KOPT-K1 (cell line): ENCODE data around the gene RASSF10.
"Not testable (repeated sequence)": the region's sequence is repeated elsewhere in the genome, so short reads cannot be mapped to it uniquely, and the experiment has no call there.

Experiments used
- H3K27ac ChIP-seq: fragments of 200-600 bp; sonication (generic); 2 replicates; pipeline ENCODE4 v1.5.1; 2016; ENCODE audit warnings: antibody characterized with exemption, mild to moderate bottlenecking, low read depth, low read length; ENCODE audit not compliant: poor library complexity, severe bottlenecking
- H3K36me3 ChIP-seq: fragments of 200-600 bp; sonication (generic); 2 replicates; pipeline ENCODE4 v1.5.1; 2017; ENCODE audit warnings: antibody characterized with exemption, mild to moderate bottlenecking, low read length, moderate library complexity; ENCODE audit not compliant: insufficient read depth
- H3K9me3 ChIP-seq: fragments of 200-600 bp; sonication (generic); 2 replicates; pipeline ENCODE4 v1.5.1; 2017; ENCODE audit warnings: antibody characterized with exemption, low read length, mild to moderate bottlenecking; ENCODE audit not compliant: insufficient read depth, poor library complexity, severe bottlenecking

The RASSF10 gene

GRCh38 chr11:13029872-13030271 lies 20.8 kb downstream of the RASSF10 start:
- Histone ChIP-seq H3K36me3 (no peaks in the 10 kb centered on the region), H3K9me3 (no peaks in the 10 kb centered on the region), H3K27ac (no peak overlapping the region)

DNA sequence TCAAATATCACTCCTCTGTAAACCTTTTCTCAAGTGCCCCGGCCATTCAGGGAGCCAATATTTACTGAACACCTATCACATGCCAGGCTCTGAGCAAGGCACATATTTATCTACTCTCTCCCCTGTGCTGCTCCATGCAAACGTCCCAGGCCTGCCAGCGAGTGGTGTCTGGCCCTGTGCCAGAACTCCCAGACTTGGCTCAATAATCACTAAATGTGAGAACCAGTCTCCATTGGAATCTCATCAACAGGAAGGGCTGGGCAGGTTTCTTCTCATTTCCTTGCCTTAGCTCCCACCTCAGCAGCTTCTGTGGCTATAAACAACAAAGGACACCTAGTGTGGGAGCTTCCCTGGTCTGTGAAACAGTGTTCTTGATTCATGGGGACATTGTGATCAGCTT lies 21.7 kb downstream of the RASSF10 start:
- no peaks in the 10 kb centered on the region for H3K9me3 ChIP-seq
- H3K36me3 ChIP-seq = no peaks in the 10 kb centered on the region
- H3K27ac ChIP-seq = no peak overlapping the region

DNA sequence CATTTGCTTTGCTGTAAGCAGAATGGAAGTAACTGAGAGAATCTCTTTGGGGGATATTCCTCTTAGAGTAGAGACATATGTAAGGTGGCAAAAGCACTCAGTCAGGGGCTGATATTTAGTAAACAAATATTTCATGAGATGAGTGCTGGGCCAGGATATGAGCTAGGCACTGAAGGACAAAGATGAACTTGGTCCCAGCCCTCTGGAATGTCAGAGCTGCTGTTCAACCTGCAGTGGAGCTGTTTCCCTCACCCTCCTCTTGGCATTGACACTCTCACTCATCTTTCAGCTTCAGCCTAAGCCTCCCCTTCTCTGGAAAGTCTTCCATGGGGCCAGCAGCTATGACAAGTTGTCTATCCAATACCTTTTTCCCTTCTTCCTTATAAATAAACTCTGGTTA lies 22.2 kb downstream of the RASSF10 start:
- no peaks in the 10 kb centered on the region for H3K36me3 ChIP-seq
- no peak overlapping the region for H3K27ac ChIP-seq
- H3K9me3 ChIP-seq = no peaks in the 10 kb centered on the region

- H3K36me3 ChIP-seq = no peaks in the 10 kb centered on the region
- no peaks in the 10 kb centered on the region for H3K9me3 ChIP-seq
- no peak overlapping the region for H3K27ac ChIP-seq
Observed at GRCh38 chr11:13033760-13034533, 24.8 kb downstream of the RASSF10 start.

DNA sequence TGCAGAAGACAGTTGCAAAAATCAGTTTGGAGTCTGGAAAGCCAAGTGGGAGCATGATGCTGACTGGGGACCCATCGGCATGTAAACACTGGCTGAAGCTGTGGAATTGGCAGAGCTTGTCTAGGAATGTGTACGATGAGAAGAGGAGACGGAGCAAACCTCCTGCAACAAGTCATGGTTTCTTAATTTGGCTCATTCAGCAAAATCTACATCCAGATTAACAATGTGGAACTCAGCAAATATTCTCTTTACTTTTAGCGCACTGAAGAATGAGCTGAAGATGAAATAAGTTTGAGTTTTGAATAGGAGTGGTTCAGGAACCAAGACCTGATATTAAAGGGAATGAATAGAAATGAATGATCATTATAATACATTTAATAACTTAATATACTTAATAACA lies 26.6 kb downstream of the RASSF10 start:
- no peaks in the 10 kb centered on the region for H3K36me3 ChIP-seq

GRCh38 chr11:13036235-13036634 lies 27.1 kb downstream of the RASSF10 start:
- Histone ChIP-seq H3K9me3 (no peaks in the 10 kb centered on the region), H3K27ac (no peak overlapping the region), H3K36me3 (no peaks in the 10 kb centered on the region)

More for the DNA sequence above, 26.6 kb downstream of the RASSF10 start:
- no peaks in the 10 kb centered on the region for H3K9me3 ChIP-seq
- H3K27ac ChIP-seq = no peak overlapping the region

GRCh38 chr11:13038366-13038765 lies 29.2 kb downstream of the RASSF10 start:
- Histone ChIP-seq H3K9me3 (no peaks in the 10 kb centered on the region), H3K27ac (no peak overlapping the region), H3K36me3 (no peaks in the 10 kb centered on the region)

GRCh38 chr11:13039126-13039525 lies 30.0 kb downstream of the RASSF10 start:
- Histone ChIP-seq H3K36me3 (no peaks in the 10 kb centered on the region), H3K9me3 (no peaks in the 10 kb centered on the region), H3K27ac (no peak overlapping the region)

DNA sequence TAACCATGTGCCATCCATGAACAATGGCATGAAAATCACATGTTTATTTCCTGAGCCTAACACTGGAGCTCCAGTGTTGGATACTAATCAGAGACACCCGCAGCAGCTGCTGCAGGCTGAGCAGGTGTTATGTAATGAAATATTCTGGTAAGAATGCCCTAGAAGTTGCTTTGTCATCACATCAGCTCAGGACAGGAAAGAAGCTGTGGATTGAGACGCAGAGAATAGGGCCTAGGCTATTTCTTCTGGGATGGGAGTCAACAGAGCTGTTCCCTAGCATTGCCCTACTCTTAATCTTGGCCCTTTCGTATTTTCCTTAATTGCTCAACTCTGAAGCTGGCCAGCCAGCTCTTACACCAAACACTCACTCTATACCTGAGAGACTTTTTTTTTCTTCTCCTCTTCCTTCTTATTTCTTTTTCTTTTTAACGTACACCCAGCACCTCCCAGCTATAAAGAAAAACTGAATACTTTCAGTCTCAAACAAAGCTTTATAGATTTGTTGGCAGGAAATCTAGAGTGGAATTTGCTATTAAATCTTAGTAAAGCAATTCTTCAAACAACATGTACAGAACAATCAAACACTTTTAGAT lies 31.9 kb downstream of the RASSF10 start:
- no peaks in the 10 kb centered on the region for H3K9me3 ChIP-seq
- H3K36me3 ChIP-seq = no peaks in the 10 kb centered on the region
- H3K27ac ChIP-seq = no peak overlapping the region

DNA sequence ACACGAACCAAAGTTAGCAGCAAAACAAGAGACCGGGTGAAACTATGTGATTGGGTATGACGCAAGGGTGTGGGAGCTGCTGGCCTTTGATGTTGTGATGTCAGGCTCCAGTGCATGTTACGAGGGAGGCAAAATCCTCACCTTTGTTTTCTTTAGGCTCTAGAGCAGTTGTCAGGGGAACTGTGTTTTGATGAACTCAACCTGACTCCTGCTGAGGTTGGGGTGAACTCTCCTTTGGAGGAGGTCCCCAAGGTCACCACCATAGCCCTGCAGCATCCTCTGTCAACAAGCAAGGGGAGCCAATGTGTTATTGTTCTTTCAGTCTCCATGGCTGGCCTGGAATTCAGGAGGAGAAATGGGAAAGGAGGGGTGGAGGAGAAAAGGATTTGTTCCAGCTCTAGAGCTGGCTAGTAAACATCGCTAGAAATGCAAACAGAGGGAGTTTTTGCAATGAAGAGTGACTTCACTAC lies 33.8 kb downstream of the RASSF10 start:
- Histone ChIP-seq H3K9me3 (no peaks in the 10 kb centered on the region), H3K36me3 (no peaks in the 10 kb centered on the region), H3K27ac (no peak overlapping the region)

DNA sequence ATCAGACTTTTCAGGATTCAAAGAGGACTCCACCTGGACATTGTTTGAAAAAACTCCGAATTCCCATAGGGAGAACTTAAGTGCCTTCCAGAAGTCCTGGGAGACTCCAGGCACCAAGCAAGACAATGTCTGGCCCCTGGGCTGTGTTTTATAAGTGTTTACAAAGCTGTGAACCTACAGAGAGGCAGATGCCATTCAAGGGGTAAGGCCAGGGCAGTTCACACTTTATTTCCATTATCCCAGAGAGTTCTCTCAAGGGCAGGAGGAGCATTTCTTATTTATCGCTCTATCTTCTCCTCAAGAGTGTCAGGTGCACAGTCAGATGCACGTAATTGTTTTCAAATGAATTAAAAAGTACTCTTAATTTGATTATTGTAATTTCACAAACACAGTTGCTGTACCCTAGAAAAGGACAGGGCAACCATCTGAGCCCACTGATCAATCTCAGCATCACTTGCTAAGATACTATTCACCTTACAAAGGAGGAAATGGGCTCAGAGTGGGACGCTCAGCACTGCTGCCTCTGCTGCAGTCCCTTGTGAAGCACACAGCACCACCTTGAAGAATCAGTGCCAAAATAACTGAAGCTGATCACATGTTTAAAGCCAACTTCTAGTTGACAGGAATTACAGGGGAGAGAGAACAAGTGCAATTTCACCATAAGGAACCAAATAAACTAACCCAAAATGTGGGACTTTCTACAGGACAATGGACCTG lies 35.0 kb downstream of the RASSF10 start:
- no peaks in the 10 kb centered on the region for H3K9me3 ChIP-seq
- no peak overlapping the region for H3K27ac ChIP-seq
- H3K36me3 ChIP-seq = no peaks in the 10 kb centered on the region

DNA sequence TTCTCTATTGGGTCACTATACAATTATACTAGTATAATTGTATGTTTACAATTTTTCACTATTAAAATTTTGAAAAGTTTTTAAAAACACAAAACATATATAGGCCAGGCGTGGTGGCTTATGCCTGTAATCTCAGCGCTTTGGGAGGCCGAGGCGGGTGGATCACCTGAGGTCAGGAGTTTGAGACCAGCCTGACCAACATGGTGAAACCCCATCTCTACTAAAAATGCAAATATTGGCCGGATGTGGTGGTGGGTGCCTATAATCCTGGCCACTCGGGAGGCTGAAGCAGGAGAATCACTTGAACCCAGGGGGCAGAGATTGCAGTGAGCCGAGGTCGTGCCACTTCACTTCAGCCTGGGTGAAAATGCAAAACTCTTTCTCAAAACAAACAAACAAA lies 36.0 kb downstream of the RASSF10 start:
- H3K9me3 ChIP-seq, H3K36me3 ChIP-seq, H3K27ac ChIP-seq: not testable (repeated sequence)

- Histone ChIP-seq H3K36me3 (no peaks in the 10 kb centered on the region), H3K27ac (no peak overlapping the region), H3K9me3 (no peaks in the 10 kb centered on the region)
Observed at GRCh38 chr11:13045734-13046133, 36.6 kb downstream of the RASSF10 start.

GRCh38 chr11:13046637-13047570 lies 37.8 kb downstream of the RASSF10 start:
- no peaks in the 10 kb centered on the region for H3K36me3 ChIP-seq
- no peaks in the 10 kb centered on the region for H3K9me3 ChIP-seq
- H3K27ac ChIP-seq = no peak overlapping the region

GRCh38 chr11:13047884-13048283 lies 38.8 kb downstream of the RASSF10 start:
- Histone ChIP-seq H3K36me3 (no peaks in the 10 kb centered on the region), H3K27ac (no peak overlapping the region), H3K9me3 (no peaks in the 10 kb centered on the region)
